ENCODE measurements around the gene CELF2. TPM values are rescaled to one million over a fixed set of nuclear protein-coding genes. Genes with fewer than 3 reads are reported as not detected.

The CELF2 gene
- total RNA-seq, 3 donors from 2014 or later (not counting 1 experiment from before 2014, with no cell fraction given) = 282 to 298 (median 295) TPM

GRCh38 chr10:11232222-11232961 is 214.7 kb downstream of the CELF2 start:
- no peak overlapping the region for H3K4me3 ChIP-seq (ENCODE audit: low read length)
- Mint-ChIP-seq H3K36me3 (no peaks in the 10 kb centered on the region), H3K27me3 (ENCODE audit: low read depth in 2 of 2) (no peaks in the 10 kb centered on the region), H3K9me3 (no peaks in the 10 kb centered on the region), H3K27ac (no peak overlapping the region), H3K4me3 (peak overlapping the region; percentile 41), H3K4me1 (peaks cover 92 to 95% of the 10 kb centered on the region in 2 donors)
- H3K27me3 ChIP-seq (ENCODE audit: control insufficient read depth, insufficient read depth, low read length) = no peaks in the 10 kb centered on the region
- ATAC-seq = peak in 1 of 3 donors; percentile 32
- no peak for TF ChIP-seq CTCF (IDR thresholded peaks at IDR 0.05)
- H3K4me1 ChIP-seq (ENCODE audit: control insufficient read depth, insufficient read depth, low read length) = peaks cover 69% of the 10 kb centered on the region
- DNase-seq = no peak
- peak overlapping the region; percentile 56 for H3K27ac ChIP-seq (ENCODE audit: low read length)
- H3K36me3 ChIP-seq (ENCODE audit: control insufficient read depth, insufficient read depth, low read length) = peaks cover 58% of the 10 kb centered on the region
- WGBS (ENCODE audit: insufficient coverage) = 71% methylated on average over 7 of the region's 8 CpGs
- intact Hi-C loops (cut with micrococcal nuclease) = no loop called here
- H3K9me3 ChIP-seq (ENCODE audit: control insufficient read depth, insufficient read depth, low read length) = no peaks in the 10 kb centered on the region

- ATAC-seq = no peak
- peaks cover 80 to 93% of the 10 kb centered on the region in 2 donors for H3K4me1 Mint-ChIP-seq
- H3K9me3 ChIP-seq (ENCODE audit: control insufficient read depth, insufficient read depth, low read length) = no peaks in the 10 kb centered on the region
- H3K4me3 ChIP-seq (ENCODE audit: low read length) = no peak overlapping the region
- DNase-seq = no peak
- intact Hi-C loops (cut with micrococcal nuclease) = no loop called here
- H3K4me3 Mint-ChIP-seq = peak overlapping the region; percentile 35
- H3K9me3 Mint-ChIP-seq = no peaks in the 10 kb centered on the region
- H3K36me3 Mint-ChIP-seq = no peaks in the 10 kb centered on the region
- H3K27me3 ChIP-seq (ENCODE audit: control insufficient read depth, insufficient read depth, low read length) = no peaks in the 10 kb centered on the region
- no peak for TF ChIP-seq CTCF (IDR thresholded peaks at IDR 0.05)
- H3K4me1 ChIP-seq (ENCODE audit: control insufficient read depth, insufficient read depth, low read length) = peaks cover 59% of the 10 kb centered on the region
- H3K27ac Mint-ChIP-seq = no peak overlapping the region
- WGBS (ENCODE audit: insufficient coverage) = 44% methylated on average over 4 of the region's 6 CpGs
- H3K36me3 ChIP-seq (ENCODE audit: control insufficient read depth, insufficient read depth, low read length) = peaks cover 41% of the 10 kb centered on the region
- no peaks in the 10 kb centered on the region for H3K27me3 Mint-ChIP-seq (ENCODE audit: low read depth in 2 of 2)
- peak overlapping the region; percentile 80 for H3K27ac ChIP-seq (ENCODE audit: low read length)
Observed at GRCh38 chr10:11234857-11235531, 217.3 kb downstream of the CELF2 start.

DNA sequence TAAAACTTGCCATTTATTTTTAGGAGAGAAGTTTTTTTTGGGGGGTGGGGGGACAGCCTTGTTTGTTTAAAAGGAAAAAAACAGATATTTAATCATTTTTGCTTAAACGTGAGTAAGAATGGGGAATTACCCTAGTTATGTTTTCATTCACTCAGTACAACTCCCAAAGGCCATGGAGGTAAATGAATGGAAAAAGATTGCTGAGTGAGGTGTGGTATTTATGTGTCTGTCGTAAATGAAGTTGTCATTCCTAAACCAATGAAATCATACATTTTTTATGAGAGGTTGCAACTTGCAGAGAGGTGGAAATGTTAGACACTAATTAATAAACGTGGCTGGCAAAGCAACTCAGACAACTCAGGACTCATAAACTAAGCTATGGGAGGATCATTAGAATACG is 218.1 kb downstream of the CELF2 start:
- Histone ChIP-seq H3K4me1 (ENCODE audit: control insufficient read depth, insufficient read depth, low read length) (peaks cover 56% of the 10 kb centered on the region), H3K27me3 (ENCODE audit: control insufficient read depth, insufficient read depth, low read length) (no peaks in the 10 kb centered on the region), H3K27ac (ENCODE audit: low read length) (peak overlapping the region; percentile 80), H3K4me3 (ENCODE audit: low read length) (no peak overlapping the region), H3K9me3 (ENCODE audit: control insufficient read depth, insufficient read depth, low read length) (no peaks in the 10 kb centered on the region), H3K36me3 (ENCODE audit: control insufficient read depth, insufficient read depth, low read length) (peaks cover 38% of the 10 kb centered on the region)
- peak overlapping the region; percentile 71 for H3K4me3 Mint-ChIP-seq
- H3K27ac Mint-ChIP-seq = no peak overlapping the region
- H3K36me3 Mint-ChIP-seq = no peaks in the 10 kb centered on the region
- DNase-seq (no peak), ATAC-seq (no peak)
- no peak for TF ChIP-seq CTCF (IDR thresholded peaks at IDR 0.05)
- peaks cover 72 to 93% of the 10 kb centered on the region in 2 donors for H3K4me1 Mint-ChIP-seq
- H3K27me3 Mint-ChIP-seq (ENCODE audit: low read depth in 2 of 2) = no peaks in the 10 kb centered on the region
- intact Hi-C loops (cut with micrococcal nuclease) = loop anchor here (2.0 kb wide), 3 partner anchors 15 to 57 kb away; no protein-coding TSS in a partner anchor
- no peaks in the 10 kb centered on the region for H3K9me3 Mint-ChIP-seq
- 36% methylated on average over 3 of the region's 4 CpGs for WGBS (ENCODE audit: insufficient coverage)
